HepG2 (cell line): ENCODE data around the gene VAV2. TPM values are rescaled to one million over a fixed set of nuclear protein-coding genes. Genes with fewer than 3 reads are reported as not detected.

Source experiments
- CAMTA2 ChIP-seq: sonication (generic); formaldehyde crosslinking; IDR thresholded peaks from 2 replicates; pipeline ENCODE4 v1.4.0; 2020; ENCODE audit warnings: mild to moderate bottlenecking, missing genetic modification reagents, borderline replicate concordance
- ZNF180 ChIP-seq: sonication (generic); formaldehyde crosslinking; IDR thresholded peaks from 2 replicates; pipeline ENCODE4 v1.4.0; 2020; ENCODE audit warnings: low read depth, missing genetic modification reagents, borderline replicate concordance
- ZNF24 ChIP-seq: fragments of 450-650 bp; IDR thresholded peaks from 2 replicates; pipeline ENCODE4 v1.6.1; 2017; ENCODE audit warnings: antibody characterized with exemption, mild to moderate bottlenecking
- ZNF775 ChIP-seq: sonication (generic); formaldehyde crosslinking; IDR thresholded peaks from 2 replicates; pipeline ENCODE4 v1.4.0; 2020; ENCODE audit warnings: missing genetic modification reagents, mild to moderate bottlenecking, moderate library complexity, borderline replicate concordance
- polyA plus RNA-seq, 8 experiments: library from polyadenylated mRNA; depleted of rRNA in 3 of 8; stranded (reverse) in 7 of 8; unstranded in 1 of 8; fragments of >200 nt; fragmentation: Illumina TruSeq in 4 of 8; extraction: Trizol in 4 of 8; gene quantifications; 2 replicates each; pipeline versions ENCODE4 v1.2.1 to v1.2.3, GENCODE V29; 2011 to 2016; ENCODE audit warnings: low read depth in 4 of 8, missing spikeins in 1 of 8, mixed read lengths in 1 of 8; ENCODE audit not compliant: insufficient read depth in 1 of 8
- total RNA-seq, 5 experiments: library from RNA; depleted of rRNA; stranded (reverse); fragments of >200 nt; fragmentation: Illumina TruSeq; extraction: Trizol; gene quantifications; 2 replicates each; pipeline ENCODE4 v1.2.3, GENCODE V29; 2016; ENCODE audit warnings: low read depth in 1 of 5
- TF ChIP-seq, protein P1 (sequence below): sonication (generic); formaldehyde crosslinking; IDR thresholded peaks from 2 replicates; pipeline ENCODE4 v1.4.0; 2020; ENCODE audit warnings: missing genetic modification reagents, borderline replicate concordance
- TF ChIP-seq, protein P2 (sequence below): sonication (generic); formaldehyde crosslinking; IDR thresholded peaks from 2 replicates; pipeline ENCODE4 v1.5.0; 2020; ENCODE audit warnings: mild to moderate bottlenecking, missing genetic modification reagents

The VAV2 gene
- total and polyA plus RNA-seq, 2 of the 13 experiments (the other 11 are each of a cell fraction or from before 2014, with no cell fraction given): 22.5 to 22.9 TPM

DNA sequence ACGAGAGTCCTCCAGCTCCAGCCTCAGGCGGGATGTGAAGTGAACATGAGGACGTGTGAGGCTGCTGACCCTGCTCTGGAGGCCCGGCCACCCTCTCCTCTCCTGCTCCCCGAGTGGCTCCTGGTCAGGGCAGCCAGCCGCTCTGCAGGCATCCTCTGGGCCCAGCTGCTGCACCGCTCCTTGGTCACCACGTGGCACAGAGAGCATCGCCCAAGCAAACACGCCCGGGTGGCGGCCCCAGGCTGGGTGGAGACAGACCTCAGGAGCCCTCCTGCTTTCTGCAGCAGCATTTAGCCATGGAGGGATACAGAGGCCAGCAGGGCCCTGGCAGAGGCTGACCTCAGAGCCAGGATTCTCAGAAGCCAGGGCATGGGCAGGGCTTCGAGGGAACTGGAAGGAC, 184.3 kb downstream of the VAV2 start (continued):
- TF ChIP-seq, protein P1, sequence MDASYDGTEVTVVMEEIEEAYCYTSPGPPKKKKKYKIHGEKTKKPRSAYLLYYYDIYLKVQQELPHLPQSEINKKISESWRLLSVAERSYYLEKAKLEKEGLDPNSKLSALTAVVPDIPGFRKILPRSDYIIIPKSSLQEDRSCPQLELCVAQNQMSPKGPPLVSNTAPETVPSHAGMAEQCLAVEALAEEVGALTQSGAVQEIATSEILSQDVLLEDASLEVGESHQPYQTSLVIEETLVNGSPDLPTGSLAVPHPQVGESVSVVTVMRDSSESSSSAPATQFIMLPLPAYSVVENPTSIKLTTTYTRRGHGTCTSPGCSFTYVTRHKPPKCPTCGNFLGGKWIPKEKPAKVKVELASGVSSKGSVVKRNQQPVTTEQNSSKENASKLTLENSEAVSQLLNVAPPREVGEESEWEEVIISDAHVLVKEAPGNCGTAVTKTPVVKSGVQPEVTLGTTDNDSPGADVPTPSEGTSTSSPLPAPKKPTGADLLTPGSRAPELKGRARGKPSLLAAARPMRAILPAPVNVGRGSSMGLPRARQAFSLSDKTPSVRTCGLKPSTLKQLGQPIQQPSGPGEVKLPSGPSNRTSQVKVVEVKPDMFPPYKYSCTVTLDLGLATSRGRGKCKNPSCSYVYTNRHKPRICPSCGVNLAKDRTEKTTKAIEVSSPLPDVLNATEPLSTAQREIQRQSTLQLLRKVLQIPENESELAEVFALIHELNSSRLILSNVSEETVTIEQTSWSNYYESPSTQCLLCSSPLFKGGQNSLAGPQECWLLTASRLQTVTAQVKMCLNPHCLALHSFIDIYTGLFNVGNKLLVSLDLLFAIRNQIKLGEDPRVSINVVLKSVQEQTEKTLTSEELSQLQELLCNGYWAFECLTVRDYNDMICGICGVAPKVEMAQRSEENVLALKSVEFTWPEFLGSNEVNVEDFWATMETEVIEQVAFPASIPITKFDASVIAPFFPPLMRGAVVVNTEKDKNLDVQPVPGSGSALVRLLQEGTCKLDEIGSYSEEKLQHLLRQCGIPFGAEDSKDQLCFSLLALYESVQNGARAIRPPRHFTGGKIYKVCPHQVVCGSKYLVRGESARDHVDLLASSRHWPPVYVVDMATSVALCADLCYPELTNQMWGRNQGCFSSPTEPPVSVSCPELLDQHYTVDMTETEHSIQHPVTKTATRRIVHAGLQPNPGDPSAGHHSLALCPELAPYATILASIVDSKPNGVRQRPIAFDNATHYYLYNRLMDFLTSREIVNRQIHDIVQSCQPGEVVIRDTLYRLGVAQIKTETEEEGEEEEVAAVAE (CRISPR knock-in tag): no peak
- TF ChIP-seq ZNF775 (no peak), ZNF24 (no peak), CAMTA2 (CRISPR knock-in tag) (no peak), ZNF180 (CRISPR knock-in tag) (no peak)
- TF ChIP-seq, protein P2, sequence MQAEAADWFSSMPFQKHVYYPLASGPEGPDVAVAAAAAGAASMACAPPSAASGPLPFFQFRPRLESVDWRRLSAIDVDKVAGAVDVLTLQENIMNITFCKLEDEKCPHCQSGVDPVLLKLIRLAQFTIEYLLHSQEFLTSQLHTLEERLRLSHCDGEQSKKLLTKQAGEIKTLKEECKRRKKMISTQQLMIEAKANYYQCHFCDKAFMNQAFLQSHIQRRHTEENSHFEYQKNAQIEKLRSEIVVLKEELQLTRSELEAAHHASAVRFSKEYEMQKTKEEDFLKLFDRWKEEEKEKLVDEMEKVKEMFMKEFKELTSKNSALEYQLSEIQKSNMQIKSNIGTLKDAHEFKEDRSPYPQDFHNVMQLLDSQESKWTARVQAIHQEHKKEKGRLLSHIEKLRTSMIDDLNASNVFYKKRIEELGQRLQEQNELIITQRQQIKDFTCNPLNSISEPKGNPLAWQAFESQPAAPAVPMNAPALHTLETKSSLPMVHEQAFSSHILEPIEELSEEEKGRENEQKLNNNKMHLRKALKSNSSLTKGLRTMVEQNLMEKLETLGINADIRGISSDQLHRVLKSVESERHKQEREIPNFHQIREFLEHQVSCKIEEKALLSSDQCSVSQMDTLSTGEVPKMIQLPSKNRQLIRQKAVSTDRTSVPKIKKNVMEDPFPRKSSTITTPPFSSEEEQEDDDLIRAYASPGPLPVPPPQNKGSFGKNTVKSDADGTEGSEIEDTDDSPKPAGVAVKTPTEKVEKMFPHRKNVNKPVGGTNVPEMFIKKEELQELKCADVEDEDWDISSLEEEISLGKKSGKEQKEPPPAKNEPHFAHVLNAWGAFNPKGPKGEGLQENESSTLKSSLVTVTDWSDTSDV (CRISPR knock-in tag): no peak
- TF ChIP-seq, all 625 proteins: peak for 0
